ENCODE measurements around the gene MCUB.

MCUB gene

DNA sequence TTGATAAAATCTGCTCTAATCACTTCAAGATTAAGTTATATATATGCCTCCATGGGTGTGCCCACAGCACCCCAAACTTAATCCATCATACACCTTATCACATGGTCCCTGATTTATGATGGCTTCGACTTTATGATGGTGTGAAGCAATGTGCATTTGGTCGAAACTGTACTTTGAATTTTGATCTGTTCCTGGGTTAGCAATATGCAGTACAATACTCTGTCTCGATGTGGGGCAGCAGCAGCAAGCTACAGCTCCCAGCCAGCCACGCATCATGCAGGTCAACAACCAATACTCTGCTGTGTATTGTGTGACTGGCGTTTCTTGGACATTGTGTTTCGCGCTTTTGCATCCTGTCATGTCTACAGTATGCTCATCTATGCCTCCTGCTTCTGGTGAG, 62.6 kb downstream of the MCUB start:
- no peak for TF ChIP-seq CTCF (IDR thresholded peaks at IDR 0.05; ENCODE audit: insufficient read depth, low read length, poor library complexity, severe bottlenecking)
- DNase-seq (ENCODE audit: extremely low read depth, insufficient read length) = no peak
- no peak overlapping the region for H3K4me3 ChIP-seq (replicated peaks; ENCODE audit: low read depth, low read length)

DNA sequence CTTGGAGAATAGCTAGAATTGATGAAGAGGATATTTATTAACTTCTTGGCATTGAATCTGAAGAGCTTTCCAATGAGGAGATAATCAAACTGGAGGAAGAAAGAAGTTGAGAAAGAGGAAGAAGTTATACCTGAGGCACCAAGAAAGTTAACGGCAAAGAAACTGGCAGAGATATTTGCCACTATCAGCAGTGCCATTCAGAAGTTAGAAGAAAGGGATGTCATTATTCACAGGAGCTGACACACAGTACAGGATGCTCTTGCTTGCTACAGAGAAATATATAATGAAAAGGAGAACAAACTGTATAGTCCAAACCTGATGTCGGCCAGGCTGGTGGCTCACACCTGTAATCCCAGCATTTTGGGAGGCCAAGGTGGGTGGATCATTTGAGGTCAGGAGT, 64.5 kb downstream of the MCUB start:
- no peak for TF ChIP-seq CTCF (IDR thresholded peaks at IDR 0.05; ENCODE audit: insufficient read depth, low read length, poor library complexity, severe bottlenecking)
- Histone ChIP-seq H3K27me3 (replicated peaks; ENCODE audit: control insufficient read depth, insufficient read depth, low read length) (no peaks in the 10 kb centered on the region), H3K4me3 (replicated peaks; ENCODE audit: low read depth, low read length) (no peak overlapping the region), H3K36me3 (ENCODE audit: control insufficient read depth, insufficient read depth, low read length) (no peaks in the 10 kb centered on the region)
- no peak for DNase-seq (ENCODE audit: extremely low read depth, insufficient read length)

More for the DNA sequence above, 62.6 kb downstream of the MCUB start:
- no peaks in the 10 kb centered on the region for H3K27me3 ChIP-seq (replicated peaks; ENCODE audit: control insufficient read depth, insufficient read depth, low read length)
- no peaks in the 10 kb centered on the region for H3K36me3 ChIP-seq (ENCODE audit: control insufficient read depth, insufficient read depth, low read length)

DNA sequence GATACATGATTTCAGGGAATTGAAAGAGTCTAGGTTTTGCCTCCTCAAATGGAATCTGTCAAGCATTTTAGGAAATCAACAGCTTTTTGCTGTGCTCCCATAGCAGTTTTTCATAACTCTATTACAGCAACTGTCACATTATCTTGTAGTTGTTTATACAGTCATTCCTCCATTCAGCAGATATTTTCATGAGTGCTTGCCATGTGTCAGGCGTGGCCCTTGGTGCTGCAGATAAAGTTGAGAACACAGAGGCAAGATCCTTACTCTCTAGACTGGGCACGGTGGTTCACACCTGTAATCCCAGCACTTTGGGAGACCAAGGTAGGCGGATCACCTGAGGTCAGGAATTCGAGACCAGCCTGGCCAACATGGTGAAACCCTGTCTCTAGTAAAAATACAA, 67.3 kb downstream of the MCUB start:
- H3K36me3 ChIP-seq (ENCODE audit: control insufficient read depth, insufficient read depth, low read length) = no peaks in the 10 kb centered on the region
- H3K4me3 ChIP-seq (replicated peaks; ENCODE audit: low read depth, low read length) = no peak overlapping the region
- no peak for TF ChIP-seq CTCF (IDR thresholded peaks at IDR 0.05; ENCODE audit: insufficient read depth, low read length, poor library complexity, severe bottlenecking)
- no peaks in the 10 kb centered on the region for H3K27me3 ChIP-seq (replicated peaks; ENCODE audit: control insufficient read depth, insufficient read depth, low read length)
- no peak for DNase-seq (ENCODE audit: extremely low read depth, insufficient read length)

DNA sequence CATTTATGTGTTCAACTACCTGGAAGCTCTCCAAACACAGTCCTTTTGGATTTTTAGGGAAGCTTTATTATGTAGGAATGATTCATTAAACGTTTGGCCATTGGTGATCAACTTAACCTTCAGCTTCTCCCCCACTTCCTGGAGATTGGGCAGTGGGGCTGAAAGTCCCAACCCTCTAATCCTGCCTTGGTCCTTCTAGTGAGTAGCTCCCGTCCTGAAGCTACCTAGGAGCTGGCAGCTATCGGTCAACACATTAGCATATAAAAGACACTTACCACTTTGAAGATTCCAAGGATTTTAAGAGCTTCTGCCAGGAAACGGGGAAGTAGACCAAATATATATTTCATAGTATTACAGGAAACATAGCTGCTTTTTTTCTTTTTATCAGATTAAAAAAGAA, 69.7 kb downstream of the MCUB start:
- Histone ChIP-seq H3K36me3 (ENCODE audit: control insufficient read depth, insufficient read depth, low read length) (no peaks in the 10 kb centered on the region), H3K27me3 (replicated peaks; ENCODE audit: control insufficient read depth, insufficient read depth, low read length) (no peaks in the 10 kb centered on the region), H3K4me3 (replicated peaks; ENCODE audit: low read depth, low read length) (no peak overlapping the region)
- TF ChIP-seq CTCF (IDR thresholded peaks at IDR 0.05; ENCODE audit: insufficient read depth, low read length, poor library complexity, severe bottlenecking) = no peak
- no peak for DNase-seq (ENCODE audit: extremely low read depth, insufficient read length)

DNA sequence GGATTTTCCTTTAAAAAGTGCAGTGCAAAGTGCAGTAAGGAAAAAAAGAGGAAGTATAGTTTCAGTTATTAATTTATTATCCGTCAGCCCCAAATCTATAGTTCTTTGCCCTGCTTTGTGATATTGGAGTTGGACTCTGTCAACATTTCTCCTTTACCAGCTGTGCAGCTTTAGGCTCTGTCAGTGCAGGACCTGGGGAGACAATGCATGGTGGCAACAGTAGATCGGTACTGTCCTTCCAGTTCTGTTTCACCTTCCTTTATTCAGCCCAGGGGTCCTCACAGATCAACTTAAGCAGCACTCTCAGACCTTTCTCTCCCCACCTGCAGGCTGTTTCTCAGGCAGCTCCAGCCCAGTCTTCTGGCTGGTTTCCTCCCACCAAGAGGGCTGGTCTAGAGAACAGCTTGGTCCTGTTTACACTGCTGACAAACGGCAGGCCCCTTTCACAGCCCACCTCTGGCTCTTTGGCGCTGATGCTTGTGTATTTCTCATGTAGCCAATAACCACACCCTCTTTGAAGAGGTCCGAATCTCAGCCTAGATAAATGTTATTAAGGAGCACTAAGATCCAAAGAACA, 71.6 kb downstream of the MCUB start:
- DNase-seq (ENCODE audit: extremely low read depth, insufficient read length) = no peak
- Histone ChIP-seq H3K27me3 (replicated peaks; ENCODE audit: control insufficient read depth, insufficient read depth, low read length) (no peaks in the 10 kb centered on the region), H3K4me3 (replicated peaks; ENCODE audit: low read depth, low read length) (no peak overlapping the region), H3K36me3 (ENCODE audit: control insufficient read depth, insufficient read depth, low read length) (no peaks in the 10 kb centered on the region)
- TF ChIP-seq CTCF (IDR thresholded peaks at IDR 0.05; ENCODE audit: insufficient read depth, low read length, poor library complexity, severe bottlenecking) = no peak

DNA sequence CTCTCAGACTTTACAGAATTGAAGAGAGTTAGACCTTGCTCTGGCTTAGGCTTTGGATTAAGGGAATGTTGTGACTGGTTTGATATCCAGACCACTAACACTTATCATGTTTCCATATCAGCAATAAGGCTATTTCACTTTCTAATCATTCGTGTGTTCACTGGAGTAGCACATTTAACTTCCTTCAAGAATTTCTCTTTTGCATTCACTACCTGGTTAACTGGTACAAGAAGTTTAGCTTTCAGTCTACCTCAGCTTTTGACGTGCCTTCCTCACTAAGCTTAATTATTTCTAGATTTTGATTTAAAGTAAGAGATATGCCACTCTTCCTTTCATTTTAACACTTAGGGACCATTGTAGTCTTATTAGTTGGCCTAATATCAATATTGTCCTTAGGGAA, 80.6 kb downstream of the MCUB start:
- no peak overlapping the region for H3K4me3 ChIP-seq (replicated peaks; ENCODE audit: low read depth, low read length)
- no peak for DNase-seq (ENCODE audit: extremely low read depth, insufficient read length)
- no peaks in the 10 kb centered on the region for H3K27me3 ChIP-seq (replicated peaks; ENCODE audit: control insufficient read depth, insufficient read depth, low read length)
- no peak for TF ChIP-seq CTCF (IDR thresholded peaks at IDR 0.05; ENCODE audit: insufficient read depth, low read length, poor library complexity, severe bottlenecking)
- no peaks in the 10 kb centered on the region for H3K36me3 ChIP-seq (ENCODE audit: control insufficient read depth, insufficient read depth, low read length)
